GM18868 (cell line): Measurements from ENCODE around the gene RSF1.

Experiments
- ATAC-seq: cut with Tn5 transposase; IDR thresholded peaks from one replicate; pipeline ENCODE4 v1.9.1; 2021; ENCODE audit warnings: mild to moderate bottlenecking, moderate library complexity; ENCODE audit not compliant: unreplicated experiment

The RSF1 gene

DNA sequence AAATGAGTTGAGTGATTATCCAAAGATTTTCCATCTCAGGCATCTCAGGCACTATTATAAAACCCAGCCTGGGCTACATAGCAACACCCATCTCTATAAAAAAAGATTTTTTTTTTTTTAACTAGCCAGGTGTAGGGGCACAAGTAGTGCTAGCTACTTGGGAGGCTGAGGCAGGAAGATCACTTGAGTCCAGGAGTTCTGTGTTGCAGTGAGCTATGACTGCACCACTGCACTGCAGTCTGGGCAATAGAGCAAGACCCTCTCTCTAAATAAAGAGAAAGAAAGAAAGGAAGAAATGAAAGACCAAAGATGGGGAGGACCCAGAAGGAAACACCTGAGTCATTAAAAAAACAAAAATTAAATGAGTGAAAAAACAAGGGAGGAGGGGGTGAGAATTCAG lies 14.1 kb downstream of the RSF1 start:
- no peak for ATAC-seq

DNA sequence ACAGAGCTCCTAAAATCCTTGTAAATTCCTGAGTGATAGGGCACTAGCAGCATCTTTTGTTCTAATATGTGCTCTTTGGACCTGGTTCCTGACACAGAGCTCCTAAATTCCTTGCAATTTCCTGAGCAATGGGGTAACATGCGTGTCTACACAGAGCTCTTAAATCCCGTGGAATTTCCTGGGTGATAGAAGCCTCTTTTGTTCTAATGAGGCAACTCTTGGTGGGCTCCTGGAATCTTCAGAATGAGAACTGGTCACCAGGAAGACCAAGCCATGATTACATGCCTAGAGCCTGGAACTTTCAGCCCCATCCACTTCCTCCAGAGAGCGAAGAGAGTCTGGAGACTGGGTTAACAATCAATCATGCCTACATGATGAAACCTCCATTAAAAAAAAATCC lies 19.0 kb downstream of the RSF1 start:
- ATAC-seq, result no peak

DNA sequence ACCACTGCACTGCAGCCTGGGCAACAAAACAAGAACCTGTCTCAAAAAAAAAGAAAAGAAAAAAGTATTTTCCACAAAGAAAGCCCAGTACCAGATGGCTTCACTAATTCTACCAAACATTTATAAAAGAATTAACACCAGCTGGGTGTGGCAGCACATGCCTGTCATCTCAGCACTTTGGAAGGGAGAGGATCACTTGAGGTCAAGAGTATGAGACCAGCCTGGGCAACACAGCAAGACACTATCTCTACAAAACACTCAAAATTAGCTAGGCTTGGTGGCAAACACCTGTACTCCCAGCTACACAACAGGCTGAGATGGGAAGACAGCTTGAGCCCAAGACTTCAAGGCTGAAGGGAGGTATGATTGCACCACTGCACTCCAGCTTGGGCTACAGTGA lies 20.1 kb downstream of the RSF1 start:
- ATAC-seq, result no peak

GRCh38 chr11:77799338-77799737 lies 21.2 kb downstream of the RSF1 start:
- no peak for ATAC-seq

DNA sequence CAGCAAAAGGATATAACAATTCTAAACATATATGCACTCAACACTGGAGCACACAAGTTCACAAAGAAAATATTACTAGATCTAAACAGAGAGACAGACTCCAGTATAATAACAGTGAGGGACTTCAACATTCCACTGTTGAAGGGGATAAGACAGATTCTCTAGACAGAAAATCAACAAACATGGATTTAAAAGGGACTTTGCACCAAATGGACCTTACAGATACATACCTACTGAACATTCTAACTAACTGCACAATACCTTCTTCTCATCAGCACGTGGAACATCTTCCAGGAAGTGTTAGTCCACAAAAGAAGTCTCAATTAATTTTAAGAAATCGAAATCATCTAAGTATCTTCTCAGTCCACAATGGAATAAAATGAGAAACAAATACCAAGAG lies 26.6 kb downstream of the RSF1 start:
- no peak for ATAC-seq

- no peak for ATAC-seq
Measured at GRCh38 chr11:77791301-77791700, 29.2 kb downstream of the RSF1 start.

GRCh38 chr11:77789731-77790476 lies 30.6 kb downstream of the RSF1 start:
- ATAC-seq, result no peak

- ATAC-seq, result no peak
Measured at GRCh38 chr11:77789061-77789730, 31.3 kb downstream of the RSF1 start.

DNA sequence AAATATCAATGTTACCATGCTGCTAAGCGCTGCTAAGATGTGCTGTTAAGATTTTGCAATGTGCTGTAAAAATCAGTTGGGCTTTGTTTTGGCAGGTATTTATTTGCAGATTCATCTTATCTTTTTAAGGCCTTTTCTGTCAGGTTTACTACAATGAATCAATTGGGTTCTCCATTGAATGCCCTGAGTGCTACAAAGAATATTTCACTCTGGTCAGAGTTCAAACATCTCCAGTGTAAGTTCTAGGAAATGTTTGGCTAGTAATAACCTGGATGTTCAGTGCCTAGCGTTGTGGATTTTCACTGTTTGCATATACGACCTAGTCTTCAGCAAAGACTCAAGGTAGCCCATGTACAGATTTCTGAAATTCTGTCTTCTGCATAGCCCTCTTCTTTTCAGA lies 36.0 kb downstream of the RSF1 start:
- ATAC-seq, result no peak

GRCh38 chr11:77783025-77783424 lies 37.5 kb downstream of the RSF1 start:
- no peak for ATAC-seq

DNA sequence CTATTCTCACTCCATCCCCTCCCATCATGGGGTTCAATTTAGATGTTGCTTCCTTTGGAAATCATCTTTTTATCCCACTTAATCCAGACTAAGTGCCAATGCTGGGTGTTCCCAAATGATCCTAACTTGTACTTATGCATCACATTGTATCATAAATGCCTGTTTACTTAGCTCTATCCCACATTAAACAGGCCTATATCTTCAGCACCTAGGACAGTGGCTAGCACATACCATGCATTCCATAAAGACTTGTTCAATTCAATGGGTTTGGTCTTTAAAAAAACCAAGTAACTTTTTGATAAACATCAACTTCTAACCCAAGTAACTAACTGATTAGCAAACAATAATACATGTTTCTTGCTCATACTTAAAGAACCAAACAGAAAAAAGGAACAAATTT lies 40.6 kb downstream of the RSF1 start:
- ATAC-seq, result no peak

- no peak for ATAC-seq
Measured at GRCh38 chr11:77778549-77778948, 42.0 kb downstream of the RSF1 start.

- ATAC-seq, result no peak
Measured at GRCh38 chr11:77778118-77778517, 42.4 kb downstream of the RSF1 start.

GRCh38 chr11:77776455-77776854 lies 44.1 kb downstream of the RSF1 start:
- ATAC-seq, result no peak

- no peak for ATAC-seq
Measured at GRCh38 chr11:77775936-77776335, 44.6 kb downstream of the RSF1 start.

- ATAC-seq, result no peak
Measured at GRCh38 chr11:77771135-77771534, 49.4 kb downstream of the RSF1 start.

DNA sequence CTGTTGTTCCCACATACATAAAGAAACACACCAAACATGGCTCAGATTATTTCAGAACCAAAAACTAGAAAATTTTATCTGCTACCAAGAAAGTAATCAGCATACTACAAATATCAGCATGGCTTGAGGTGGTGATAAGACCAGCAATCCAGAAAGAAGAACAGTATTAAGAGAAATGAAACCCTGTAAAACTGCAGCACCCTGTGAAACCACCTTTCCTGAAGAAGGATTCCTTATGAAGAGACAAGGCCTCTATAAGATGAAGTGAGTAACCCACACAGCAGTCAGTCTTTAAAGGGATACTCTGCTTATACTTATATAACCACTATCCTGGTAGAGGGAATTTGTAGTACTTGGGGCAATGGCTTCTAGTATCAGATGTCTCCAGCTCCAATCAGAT lies 49.9 kb downstream of the RSF1 start:
- no peak for ATAC-seq

- no peak for ATAC-seq
Measured at GRCh38 chr11:77762426-77762825, 58.1 kb downstream of the RSF1 start.

DNA sequence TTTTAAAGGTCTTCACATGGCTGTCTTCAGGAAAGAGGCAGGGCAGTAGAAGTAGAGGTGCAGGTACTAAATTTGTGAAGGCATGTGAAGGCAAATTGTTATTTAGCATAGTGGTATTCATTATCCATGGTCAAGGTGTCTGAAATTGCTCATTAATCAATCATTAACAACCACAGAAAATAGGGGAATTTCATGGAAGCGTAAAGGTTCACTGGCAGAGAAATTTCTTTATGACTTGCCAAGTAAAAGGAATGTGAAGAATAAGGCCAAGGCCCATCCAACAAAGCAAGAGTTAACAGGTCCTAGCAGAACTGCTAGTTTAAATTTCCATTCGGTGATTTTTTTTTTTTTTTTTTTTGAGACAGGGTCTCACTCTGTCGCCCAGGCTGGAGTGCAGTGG lies 59.0 kb downstream of the RSF1 start:
- ATAC-seq, result no peak

- no peak for ATAC-seq
Measured at GRCh38 chr11:77758331-77758730, 62.2 kb downstream of the RSF1 start.

- ATAC-seq, result no peak
Measured at GRCh38 chr11:77753230-77753629, 67.3 kb downstream of the RSF1 start.

DNA sequence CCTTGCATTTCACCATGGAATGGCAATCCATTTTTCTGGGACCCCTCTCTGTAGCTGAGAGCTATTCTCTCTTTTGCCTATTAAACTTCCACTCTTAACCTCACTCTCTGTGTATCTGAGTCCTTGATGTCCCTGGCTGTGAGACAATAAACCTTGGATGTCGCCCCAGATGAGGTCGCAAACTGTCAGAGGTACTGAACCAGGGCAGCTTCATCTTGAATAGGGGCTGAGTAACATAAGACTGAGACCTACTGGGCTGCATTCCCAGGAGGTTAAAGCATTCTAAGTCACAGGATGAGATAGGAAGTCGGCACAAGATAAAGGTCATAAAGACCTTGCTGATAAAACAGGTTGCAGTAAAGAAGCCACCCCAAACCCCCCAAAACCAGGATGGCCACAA lies 68.0 kb downstream of the RSF1 start:
- ATAC-seq, result no peak
